HepG2 (cell line): Measurements from ENCODE around the gene ABCA4. TPM values are rescaled to one million over a fixed set of nuclear protein-coding genes. Genes with fewer than 3 reads are reported as not detected.

Experiments used
- ATAC-seq: fragments of 200-7000 bp; cut with Tn5 transposase; 3 replicates; pipeline ENCODE4 v1.9.1; 2020; ENCODE audit warnings: mild to moderate bottlenecking, moderate library complexity
- BruUV-seq: library from RNA; stranded (reverse); fragments of 400-500 nt; replicated peaks from 2 replicates; lab custom pipeline; 2021; lab: Mats Ljungman, UMichigan
- CTCF ChIA-PET: fragments of 300-600 bp; formaldehyde crosslinking; extraction: SDS; loops from one replicate; lab custom pipeline; 2021; ENCODE audit warnings: low total read pairs, inconsistent platforms, low intra/inter-chr PET ratio; lab: Yijun Ruan, JAX
- POLR2A ChIA-PET: fragments of 350-600 bp; sonication (Branson Sonifier 250); formaldehyde crosslinking; loops from one replicate; lab custom pipeline; 2020; ENCODE audit warnings: antibody characterized with exemption, inconsistent platforms; lab: Yijun Ruan, JAX
- DNase-seq: peaks from one replicate; pipeline ENCODE4 v3.0.0-alpha.2; 2015; ENCODE audit warnings: low spot score
- FAIRE-seq: peaks from 3 replicates; lab custom pipeline; 2011; peaks lifted over from hg19 to GRCh38; lab: Jason Lieb, UNC
- H2AFZ ChIP-seq: one replicate; pipeline ENCODE4 v1.6.1; 2011; ENCODE audit warnings: low read length, inconsistent platforms
- H3K27ac ChIP-seq: fragments of 300-600 bp; 3 replicates; pipeline ENCODE4 v1.8.0; 2011; ENCODE audit warnings: mixed run types, mild to moderate bottlenecking, mixed read lengths, low read length, inconsistent platforms; ENCODE audit not compliant: insufficient read depth; ENCODE audit errors: extremely low read length
- H3K27me3 ChIP-seq, 2 experiments: fragments of 200-600 bp in 1 of 2; 2 replicates in 1 of 2; 3 replicates in 1 of 2; pipeline versions ENCODE4 v1.6.0 to v1.8.0; 2011; ENCODE audit warnings: low read length in 2 of 2, mild to moderate bottlenecking in 2 of 2, moderate library complexity in 2 of 2, inconsistent platforms in 1 of 2; ENCODE audit not compliant: insufficient read depth in 2 of 2, control insufficient read depth in 1 of 2
- H3K36me3 ChIP-seq, 2 experiments: fragments of 200-600 bp in 1 of 2; replicated peaks in 1 of 2; 2 replicates in 1 of 2; 3 replicates in 1 of 2; pipeline versions ENCODE4 v1.5.1 to v1.8.0; 2011; ENCODE audit warnings: low read length in 2 of 2, inconsistent platforms in 1 of 2; ENCODE audit not compliant: insufficient read depth in 2 of 2, control insufficient read depth in 1 of 2
- H3K4me1 ChIP-seq: 2 replicates; pipeline ENCODE4 v1.5.1; 2012; ENCODE audit warnings: low read length, inconsistent platforms; ENCODE audit not compliant: insufficient read depth
- H3K4me2 ChIP-seq: 2 replicates; pipeline ENCODE4 v1.6.0; 2011; ENCODE audit warnings: low read depth, low read length, inconsistent platforms
- H3K4me3 ChIP-seq, 3 experiments: fragments of 200-600 bp in 1 of 3; sonication (generic), shearing (Covaris generic) in 1 of 3; replicated peaks in 1 of 3; 2 replicates each; pipeline ENCODE4 v1.5.1; 2011 to 2016; ENCODE audit warnings: low read length in 3 of 3, inconsistent platforms in 2 of 3, low read depth in 2 of 3, mild to moderate bottlenecking in 2 of 3, control low read depth in 1 of 3, mixed read lengths in 1 of 3; ENCODE audit not compliant: insufficient read depth in 1 of 3
- H3K79me2 ChIP-seq: one replicate; pipeline ENCODE4 v1.6.1; 2011; ENCODE audit warnings: low read length, inconsistent platforms; ENCODE audit not compliant: insufficient read depth
- H3K9ac ChIP-seq: 2 replicates; pipeline ENCODE4 v1.6.0; 2011; ENCODE audit warnings: mild to moderate bottlenecking, low read depth, low read length, inconsistent platforms; ENCODE audit not compliant: insufficient read depth
- H3K9me3 ChIP-seq: 2 replicates; pipeline ENCODE4 v1.5.1; 2012; ENCODE audit warnings: mild to moderate bottlenecking, low read length
- H4K20me1 ChIP-seq: 2 replicates; pipeline ENCODE4 v1.6.0; 2011; ENCODE audit warnings: inconsistent platforms, mild to moderate bottlenecking, low read length, moderate library complexity; ENCODE audit not compliant: insufficient read depth
- TBX2 ChIP-seq: sonication (generic); formaldehyde crosslinking; IDR thresholded peaks from 2 replicates; pipeline ENCODE4 v1.5.0; 2020; ENCODE audit warnings: missing genetic modification reagents, mild to moderate bottlenecking, borderline replicate concordance
- ZNF282 ChIP-seq: fragments of 450-650 bp; IDR thresholded peaks from 2 replicates; pipeline ENCODE4 v1.6.1; 2018; ENCODE audit not compliant: partially characterized antibody
- WGBS: methylation state at CpG from one replicate; pipeline ENCODE4 v1.1.6; 2017; ENCODE audit warnings: low lambda C conversion rate; 5-methylcytosine and 5-hydroxymethylcytosine counted together
- in situ Hi-C: cut with HindIII; loops from 2 replicates; pipeline ENCODE4 v1.10.0; 2017; ENCODE audit warnings: low pct_unique_long_range_greater_than_20kb; ENCODE audit not compliant: extremely low pct_ligation_motif_present
- intact Hi-C: fragments of 100-400 bp; cut with micrococcal nuclease; formaldehyde crosslinking; loops from one replicate; pipeline ENCODE4 v1.10.0; 2022; ENCODE audit not compliant: unreplicated experiment
- polyA plus RNA-seq, 8 experiments: library from polyadenylated mRNA; depleted of rRNA in 3 of 8; stranded (reverse) in 7 of 8; unstranded in 1 of 8; fragments of >200 nt; fragmentation: Illumina TruSeq in 4 of 8; extraction: Trizol in 4 of 8; gene quantifications; 2 replicates each; pipeline versions ENCODE4 v1.2.1 to v1.2.3, GENCODE V29; 2011 to 2016; ENCODE audit warnings: low read depth in 4 of 8, missing spikeins in 1 of 8, mixed read lengths in 1 of 8; ENCODE audit not compliant: insufficient read depth in 1 of 8
- total RNA-seq, 5 experiments: library from RNA; depleted of rRNA; stranded (reverse); fragments of >200 nt; fragmentation: Illumina TruSeq; extraction: Trizol; gene quantifications; 2 replicates each; pipeline ENCODE4 v1.2.3, GENCODE V29; 2016; ENCODE audit warnings: low read depth in 1 of 5
- TF ChIP-seq, protein P1 (sequence below), 2 experiments: sonication (generic) in 1 of 2; formaldehyde crosslinking in 1 of 2; IDR thresholded peaks; 2 replicates each; pipeline versions ENCODE4 v1.4.0 to v1.6.1; 2018 to 2020; ENCODE audit warnings: missing genetic modification reagents in 2 of 2, borderline replicate concordance in 1 of 2, low read depth in 1 of 2, mild to moderate bottlenecking in 1 of 2, missing biosample characterization in 1 of 2
- TF ChIP-seq, protein P2 (sequence below): fragments of 450-650 bp; IDR thresholded peaks from 2 replicates; pipeline ENCODE4 v1.6.1; 2016

ABCA4 gene
- total and polyA plus RNA-seq, 2 of the 13 experiments (the other 11 are each of a cell fraction or from before 2014, with no cell fraction given), result 0.24 to 0.67 TPM

DNA sequence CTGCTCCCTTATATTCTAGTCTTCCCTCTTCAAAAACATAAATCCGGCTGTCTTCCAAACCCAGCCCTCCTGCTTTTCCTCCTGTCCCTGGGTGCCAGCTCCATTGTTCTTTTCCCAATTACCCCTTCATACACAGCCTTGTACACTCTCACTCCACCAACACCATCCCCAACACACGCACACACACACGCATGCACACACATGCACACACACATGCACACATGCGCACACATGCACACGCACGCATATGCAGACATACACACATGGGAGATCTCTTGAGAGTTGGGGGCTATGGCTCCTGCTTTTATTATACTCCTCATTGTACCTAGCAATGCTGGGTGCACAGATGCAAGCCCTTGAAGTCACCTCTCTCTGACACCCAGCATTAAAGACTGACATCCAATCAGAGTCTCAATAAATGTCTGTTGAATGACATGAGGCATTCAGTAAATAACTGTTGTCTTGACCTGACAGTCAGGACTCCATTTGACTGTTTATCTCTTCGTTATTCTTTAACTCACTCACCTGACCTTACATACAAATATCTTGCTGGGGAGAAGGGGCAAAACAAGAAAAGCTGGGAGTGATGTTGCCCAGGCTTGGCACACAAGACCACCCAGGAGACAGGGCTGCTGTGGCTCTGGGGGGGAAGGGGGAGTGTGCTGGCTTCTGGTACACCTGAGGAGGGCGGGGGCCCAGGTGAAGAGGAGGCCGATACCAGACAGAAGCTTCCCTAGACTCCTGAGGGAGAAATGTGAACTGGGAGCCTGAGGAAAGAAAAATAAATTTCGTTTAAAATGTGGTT, 16.0 kb downstream of the ABCA4 start:
- Histone ChIP-seq H3K4me2 (no peak overlapping the region), H4K20me1 (no peaks in the 10 kb centered on the region), H3K9ac (no peak overlapping the region), H3K27me3 (peaks cover 2 to 30% of the 10 kb centered on the region in 2 experiments; a peak in 4 of 5 replicates), H3K9me3 (no peaks in the 10 kb centered on the region), H3K36me3 (no peaks in the 10 kb centered on the region), H3K4me1 (peaks cover 44% of the 10 kb centered on the region), H2AFZ (no peak overlapping the region), H3K27ac (no peak overlapping the region), H3K79me2 (no peaks in the 10 kb centered on the region), H3K4me3 (no peak overlapping the region)
- WGBS, result 68% methylated on average over 10 of the region's 10 CpGs
- CTCF ChIA-PET, result no interaction called here
- no TSS peak for BruUV-seq
- in situ Hi-C loops, result no loop called here
- FAIRE-seq, result no peak
- ATAC-seq, result no peak
- TF ChIP-seq, protein P1, sequence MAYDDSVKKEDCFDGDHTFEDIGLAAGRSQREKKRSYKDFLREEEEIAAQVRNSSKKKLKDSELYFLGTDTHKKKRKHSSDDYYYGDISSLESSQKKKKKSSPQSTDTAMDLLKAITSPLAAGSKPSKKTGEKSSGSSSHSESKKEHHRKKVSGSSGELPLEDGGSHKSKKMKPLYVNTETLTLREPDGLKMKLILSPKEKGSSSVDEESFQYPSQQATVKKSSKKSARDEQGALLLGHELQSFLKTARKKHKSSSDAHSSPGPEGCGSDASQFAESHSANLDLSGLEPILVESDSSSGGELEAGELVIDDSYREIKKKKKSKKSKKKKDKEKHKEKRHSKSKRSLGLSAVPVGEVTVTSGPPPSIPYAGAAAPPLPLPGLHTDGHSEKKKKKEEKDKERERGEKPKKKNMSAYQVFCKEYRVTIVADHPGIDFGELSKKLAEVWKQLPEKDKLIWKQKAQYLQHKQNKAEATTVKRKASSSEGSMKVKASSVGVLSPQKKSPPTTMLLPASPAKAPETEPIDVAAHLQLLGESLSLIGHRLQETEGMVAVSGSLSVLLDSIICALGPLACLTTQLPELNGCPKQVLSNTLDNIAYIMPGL (CRISPR knock-in tag; IDR thresholded peaks at IDR 0.05; ENCODE audit: borderline replicate concordance in 1 of 2, low read depth in 1 of 2), result no peak
- no peak for TF ChIP-seq ZNF282
- TF ChIP-seq TBX2 (CRISPR knock-in tag), result no peak
- TF ChIP-seq, protein P2, sequence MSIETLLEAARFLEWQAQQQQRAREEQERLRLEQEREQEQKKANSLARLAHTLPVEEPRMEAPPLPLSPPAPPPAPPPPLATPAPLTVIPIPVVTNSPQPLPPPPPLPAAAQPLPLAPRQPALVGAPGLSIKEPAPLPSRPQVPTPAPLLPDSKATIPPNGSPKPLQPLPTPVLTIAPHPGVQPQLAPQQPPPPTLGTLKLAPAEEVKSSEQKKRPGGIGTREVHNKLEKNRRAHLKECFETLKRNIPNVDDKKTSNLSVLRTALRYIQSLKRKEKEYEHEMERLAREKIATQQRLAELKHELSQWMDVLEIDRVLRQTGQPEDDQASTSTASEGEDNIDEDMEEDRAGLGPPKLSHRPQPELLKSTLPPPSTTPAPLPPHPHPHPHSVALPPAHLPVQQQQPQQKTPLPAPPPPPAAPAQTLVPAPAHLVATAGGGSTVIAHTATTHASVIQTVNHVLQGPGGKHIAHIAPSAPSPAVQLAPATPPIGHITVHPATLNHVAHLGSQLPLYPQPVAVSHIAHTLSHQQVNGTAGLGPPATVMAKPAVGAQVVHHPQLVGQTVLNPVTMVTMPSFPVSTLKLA, result peak; percentile 86
- POLR2A ChIA-PET, result interaction anchor here (1.3 kb wide), 1 partner anchor 21 kb away, joined by 3 read pairs; no protein-coding TSS in a partner anchor
- no peak for DNase-seq
- intact Hi-C loops, result no loop called here
